HCT116 (cell line): Measurements from ENCODE around the gene INS. TPM values are rescaled to one million over a fixed set of nuclear protein-coding genes. Genes with fewer than 3 reads are reported as not detected.

Experiments
- ATAC-seq: fragments of 200-7000 bp; cut with Tn5 transposase; 2 replicates; pipeline ENCODE4 v1.9.1; 2020; ENCODE audit warnings: mild to moderate bottlenecking, moderate library complexity
- BruUV-seq: library from RNA; stranded (reverse); fragments of 400-500 nt; replicated peaks from 2 replicates; lab custom pipeline; 2021; lab: Mats Ljungman, UMichigan
- CTCF ChIA-PET: fragments of 300-600 bp; sonication (Branson Sonifier 250); formaldehyde crosslinking; loops from one replicate; lab custom pipeline; 2021; ENCODE audit warnings: antibody characterized with exemption; lab: Charles Lee
- POLR2A ChIA-PET: fragments of 300-600, 350-600 bp; sonication (Branson Sonifier 250); formaldehyde crosslinking; loops from one replicate; lab custom pipeline; 2021; ENCODE audit warnings: antibody characterized with exemption; lab: Charles Lee
- RAD21 ChIA-PET, 2 experiments: fragments of 300-600 bp; sonication (Branson Sonifier 250); formaldehyde crosslinking; loops; one replicate each; lab custom pipeline; 2023; ENCODE audit warnings: low total read pairs in 2 of 2; ENCODE audit not compliant: uncharacterized antibody in 2 of 2, unreplicated experiment in 2 of 2, low non-redundant PET in 1 of 2; lab: Charles Lee
- DNase-seq: peaks from one replicate; pipeline ENCODE4 v3.0.0-alpha.2; 2010; ENCODE audit warnings: low read depth, low spot score
- H2AFZ ChIP-seq: fragments of 200-600 bp; shearing (Covaris generic), sonication (generic); 2 replicates; pipeline ENCODE4 v1.6.1; 2017; ENCODE audit warnings: low read depth, mixed run types, mixed read lengths, antibody characterized with exemption, low read length; ENCODE audit not compliant: poor library complexity, severe bottlenecking
- H3K27ac ChIP-seq: 2 replicates; pipeline ENCODE4 v1.5.1; 2012; ENCODE audit warnings: low read depth, low read length
- H3K27me3 ChIP-seq: fragments of 200-600 bp; sonication (generic); 2 replicates; pipeline ENCODE4 v1.6.1; 2016; ENCODE audit warnings: mixed run types, low read length, mixed read lengths; ENCODE audit not compliant: insufficient read depth
- H3K36me3 ChIP-seq, 2 experiments: fragments of 200-500 bp in 1 of 2; fragments of 200-600 bp in 1 of 2; sonication (Bioruptor generic) in 1 of 2; sonication (generic) in 1 of 2; 2 replicates each; pipeline versions ENCODE4 v1.5.1 to v1.6.1; 2014 to 2016; ENCODE audit warnings: low read length in 2 of 2, inconsistent platforms in 1 of 2, mixed read lengths in 1 of 2, mixed run types in 1 of 2; ENCODE audit not compliant: insufficient read depth in 2 of 2, control insufficient read depth in 1 of 2
- H3K4me1 ChIP-seq, 2 experiments: fragments of 200-600 bp in 1 of 2; sonication (generic) in 1 of 2; 2 replicates each; pipeline versions ENCODE4 v1.5.1 to v1.6.1; 2012 to 2017; ENCODE audit warnings: low read length in 2 of 2, inconsistent platforms in 1 of 2, mild to moderate bottlenecking in 1 of 2, mixed read lengths in 1 of 2, mixed run types in 1 of 2, moderate library complexity in 1 of 2; ENCODE audit not compliant: insufficient read depth in 2 of 2, control insufficient read depth in 1 of 2
- H3K4me2 ChIP-seq: fragments of 200-600 bp; sonication (generic); 2 replicates; pipeline ENCODE4 v1.6.1; 2017; ENCODE audit warnings: mixed run types, low read length, mixed read lengths
- H3K4me3 ChIP-seq, 2 experiments: fragments of 200-600 bp in 1 of 2; sonication (generic) in 1 of 2; replicated peaks in 1 of 2; 2 replicates each; pipeline ENCODE4 v1.5.1; 2011 to 2016; ENCODE audit warnings: low read length in 2 of 2, control low read depth in 1 of 2, low read depth in 1 of 2, mild to moderate bottlenecking in 1 of 2, mixed read lengths in 1 of 2, mixed run types in 1 of 2
- H3K79me2 ChIP-seq: fragments of 200-600 bp; sonication (generic); 2 replicates; pipeline ENCODE4 v1.6.1; 2017; ENCODE audit warnings: mild to moderate bottlenecking, mixed run types, low read length, moderate library complexity, mixed read lengths; ENCODE audit not compliant: insufficient read depth
- H3K9ac ChIP-seq: fragments of 200-600 bp; sonication (generic); 2 replicates; pipeline ENCODE4 v1.6.1; 2016; ENCODE audit warnings: low read length, mixed read lengths
- H3K9me2 ChIP-seq: fragments of 200-600 bp; sonication (generic), shearing (Covaris generic); 2 replicates; pipeline ENCODE4 v1.6.1; 2017; ENCODE audit warnings: mixed run types, mild to moderate bottlenecking, moderate library complexity; ENCODE audit not compliant: insufficient read depth
- H3K9me3 ChIP-seq, 2 experiments: fragments of 200-500 bp in 1 of 2; fragments of 200-600 bp in 1 of 2; sonication (Bioruptor generic) in 1 of 2; sonication (generic) in 1 of 2; 2 replicates each; pipeline ENCODE4 v1.6.1; 2014 to 2017; ENCODE audit warnings: low read length in 2 of 2, mixed read lengths in 2 of 2, inconsistent platforms in 1 of 2, low read depth in 1 of 2, mild to moderate bottlenecking in 1 of 2, mixed run types in 1 of 2, moderate library complexity in 1 of 2; ENCODE audit not compliant: control insufficient read depth in 1 of 2, insufficient read depth in 1 of 2
- H4K20me1 ChIP-seq: fragments of 200-600 bp; sonication (generic), shearing (Covaris generic); 2 replicates; pipeline ENCODE4 v1.6.1; 2017; ENCODE audit warnings: mixed run types, mild to moderate bottlenecking, moderate library complexity; ENCODE audit not compliant: insufficient read depth
- ATF3 ChIP-seq: IDR thresholded peaks from 2 replicates; pipeline ENCODE4 v1.6.1; 2012
- CEBPB ChIP-seq: IDR thresholded peaks from 2 replicates; pipeline ENCODE4 v1.6.1; 2012; ENCODE audit warnings: low read depth
- EZH2 ChIP-seq: fragments of 200-600 bp; sonication (generic); IDR thresholded peaks from 2 replicates; pipeline ENCODE4 v1.6.1; 2017; ENCODE audit warnings: antibody characterized with exemption, mixed run types
- MAX ChIP-seq: IDR thresholded peaks from 2 replicates; pipeline ENCODE4 v1.6.1; 2012
- RAD21 ChIP-seq: IDR thresholded peaks from 2 replicates; pipeline ENCODE4 v1.6.1; 2012; ENCODE audit warnings: low read depth, mild to moderate bottlenecking
- REST ChIP-seq: IDR thresholded peaks from 2 replicates; pipeline ENCODE4 v1.6.1; 2012; ENCODE audit warnings: low read depth
- SIN3A ChIP-seq: IDR thresholded peaks from 2 replicates; pipeline ENCODE4 v1.6.1; 2012; ENCODE audit warnings: low read depth
- SP1 ChIP-seq: IDR thresholded peaks from 2 replicates; pipeline ENCODE4 v1.6.1; 2012; ENCODE audit warnings: low read depth
- ZBTB33 ChIP-seq: IDR thresholded peaks from 2 replicates; pipeline ENCODE4 v1.6.1; 2011; ENCODE audit warnings: mild to moderate bottlenecking, low read length, moderate library complexity; ENCODE audit not compliant: insufficient replicate concordance; ENCODE audit errors: extremely low read depth
- ZFX ChIP-seq: fragments of 450-650 bp; IDR thresholded peaks from 2 replicates; pipeline ENCODE4 v1.6.1; 2017
- ZNF274 ChIP-seq: fragments of 200-500 bp; sonication (Bioruptor generic); IDR thresholded peaks from 2 replicates; pipeline ENCODE4 v1.6.1; 2014; ENCODE audit warnings: mild to moderate bottlenecking, low read depth, low read length, inconsistent platforms
- intact Hi-C: fragments of 100-400 bp; cut with micrococcal nuclease; formaldehyde crosslinking; loops from 2 replicates; pipeline ENCODE4 v1.10.0; 2022
- total RNA-seq: library from RNA; stranded (reverse); gene quantifications from one replicate; pipeline ENCODE4 v1.2.1, GENCODE V29; 2021; ENCODE audit not compliant: unreplicated experiment

Gene INS
- total RNA-seq, 1 experiment from 2014 or later = 0.44 TPM

- DNase-seq (no peak), ATAC-seq (no peak)
- Histone ChIP-seq H3K4me2 (no peak overlapping the region), H3K4me3 (no peak overlapping the region), H2AFZ (no peak overlapping the region), H3K27me3 (no peaks in the 10 kb centered on the region), H3K79me2 (no peaks in the 10 kb centered on the region), H4K20me1 (no peaks in the 10 kb centered on the region), H3K4me1 (peaks cover 0 to 4% of the 10 kb centered on the region in 2 experiments; a peak in 1 of 4 replicates), H3K9me3 (no peaks in the 10 kb centered on the region), H3K9me2 (no peaks in the 10 kb centered on the region)
- RAD21 ChIA-PET = no interaction called here
- POLR2A ChIA-PET = no interaction called here
- CTCF ChIA-PET = interaction anchor here (0.9 to 11.5 kb wide), 4 partner anchors 13 to 501 kb away, joined by 3 to 351 read pairs (median 66); no protein-coding TSS in a partner anchor
- no peak for TF ChIP-seq REST
- no peak for TF ChIP-seq ZNF274
- TF ChIP-seq ZFX = no peak
- no peak for TF ChIP-seq CEBPB
- no peak for TF ChIP-seq ZBTB33
- TF ChIP-seq ATF3 = no peak
- no peak for TF ChIP-seq SIN3A
- TF ChIP-seq EZH2 = no peak
- no peak for TF ChIP-seq MAX
- TF ChIP-seq RAD21 = no peak
- no peak for TF ChIP-seq SP1
- TF ChIP-seq, all 23 proteins: peak for 0
- Histone ChIP-seq H3K9ac (no peak overlapping the region), H3K36me3 (no peaks in the 10 kb centered on the region), H3K27ac (no peak overlapping the region)
- BruUV-seq = no TSS peak
- intact Hi-C loops = loop anchor here (5.0 kb wide), 1 partner anchor 447 kb away; no protein-coding TSS in a partner anchor
Measured at GRCh38 chr11:2154195-2154585, 6.8 kb downstream of the INS start.
